Transverse colon (tissue), 4 donors: ENCODE data around the gene STPG1.

Experiments used
- EP300 ChIP-seq: sonication (generic); formaldehyde crosslinking; IDR thresholded peaks from one replicate; pipeline ENCODE4 v1.6.1; 2017; ENCODE audit warnings: antibody characterized with exemption, low read depth
- POLR2A ChIP-seq: fragments of 450-650 bp; IDR thresholded peaks from one replicate; pipeline ENCODE4 v1.6.1; 2016; ENCODE audit warnings: antibody characterized with exemption, mild to moderate bottlenecking, moderate library complexity
- POLR2AphosphoS5 ChIP-seq, 3 donors: sonication (generic); formaldehyde crosslinking; IDR thresholded peaks; one replicate each; pipeline ENCODE4 v1.6.1; 2016; ENCODE audit warnings: antibody characterized with exemption in 3 of 3
- TF ChIP-seq, protein P1 (sequence below), 5 experiments: fragments of 200-600 bp in 3 of 5; fragments of 450-650 bp in 2 of 5; sonication (generic) in 3 of 5; IDR thresholded peaks; 1 replicate in 2 of 5; 2 replicates in 3 of 5; pipeline ENCODE4 v1.5.1; 2016 to 2017; ENCODE audit warnings: antibody characterized with exemption in 5 of 5, inconsistent platforms in 3 of 5, mild to moderate bottlenecking in 2 of 5, moderate library complexity in 1 of 5

DNA sequence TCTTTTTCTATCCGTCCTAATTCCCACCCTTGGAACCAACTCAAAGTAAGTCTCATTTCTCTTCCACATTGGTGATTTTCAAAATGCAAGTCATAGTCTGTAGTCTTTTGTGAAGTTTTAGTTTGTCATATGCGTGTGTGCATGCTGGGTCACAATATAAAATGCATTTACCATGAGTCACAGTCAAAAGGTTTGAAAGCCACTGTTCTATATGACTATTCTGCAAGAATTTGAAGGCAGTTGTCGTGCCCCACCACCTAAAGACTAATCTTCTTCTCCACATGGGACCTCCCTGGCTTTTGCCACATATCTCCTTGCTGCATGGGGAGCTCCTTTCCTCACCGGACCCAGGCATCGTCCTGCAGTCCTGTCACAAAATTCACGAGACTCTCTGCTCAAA, 1.6 kb downstream of the STPG1 start:
- TF ChIP-seq POLR2A, result no peak
- TF ChIP-seq, protein P1, sequence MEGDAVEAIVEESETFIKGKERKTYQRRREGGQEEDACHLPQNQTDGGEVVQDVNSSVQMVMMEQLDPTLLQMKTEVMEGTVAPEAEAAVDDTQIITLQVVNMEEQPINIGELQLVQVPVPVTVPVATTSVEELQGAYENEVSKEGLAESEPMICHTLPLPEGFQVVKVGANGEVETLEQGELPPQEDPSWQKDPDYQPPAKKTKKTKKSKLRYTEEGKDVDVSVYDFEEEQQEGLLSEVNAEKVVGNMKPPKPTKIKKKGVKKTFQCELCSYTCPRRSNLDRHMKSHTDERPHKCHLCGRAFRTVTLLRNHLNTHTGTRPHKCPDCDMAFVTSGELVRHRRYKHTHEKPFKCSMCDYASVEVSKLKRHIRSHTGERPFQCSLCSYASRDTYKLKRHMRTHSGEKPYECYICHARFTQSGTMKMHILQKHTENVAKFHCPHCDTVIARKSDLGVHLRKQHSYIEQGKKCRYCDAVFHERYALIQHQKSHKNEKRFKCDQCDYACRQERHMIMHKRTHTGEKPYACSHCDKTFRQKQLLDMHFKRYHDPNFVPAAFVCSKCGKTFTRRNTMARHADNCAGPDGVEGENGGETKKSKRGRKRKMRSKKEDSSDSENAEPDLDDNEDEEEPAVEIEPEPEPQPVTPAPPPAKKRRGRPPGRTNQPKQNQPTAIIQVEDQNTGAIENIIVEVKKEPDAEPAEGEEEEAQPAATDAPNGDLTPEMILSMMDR (IDR thresholded peaks at IDR 0.05), result no peak
- no peak for TF ChIP-seq POLR2AphosphoS5 (IDR thresholded peaks at IDR 0.05)
- no peak for TF ChIP-seq EP300
